ENCODE results near the gene CCL22.

CCL22 gene

DNA sequence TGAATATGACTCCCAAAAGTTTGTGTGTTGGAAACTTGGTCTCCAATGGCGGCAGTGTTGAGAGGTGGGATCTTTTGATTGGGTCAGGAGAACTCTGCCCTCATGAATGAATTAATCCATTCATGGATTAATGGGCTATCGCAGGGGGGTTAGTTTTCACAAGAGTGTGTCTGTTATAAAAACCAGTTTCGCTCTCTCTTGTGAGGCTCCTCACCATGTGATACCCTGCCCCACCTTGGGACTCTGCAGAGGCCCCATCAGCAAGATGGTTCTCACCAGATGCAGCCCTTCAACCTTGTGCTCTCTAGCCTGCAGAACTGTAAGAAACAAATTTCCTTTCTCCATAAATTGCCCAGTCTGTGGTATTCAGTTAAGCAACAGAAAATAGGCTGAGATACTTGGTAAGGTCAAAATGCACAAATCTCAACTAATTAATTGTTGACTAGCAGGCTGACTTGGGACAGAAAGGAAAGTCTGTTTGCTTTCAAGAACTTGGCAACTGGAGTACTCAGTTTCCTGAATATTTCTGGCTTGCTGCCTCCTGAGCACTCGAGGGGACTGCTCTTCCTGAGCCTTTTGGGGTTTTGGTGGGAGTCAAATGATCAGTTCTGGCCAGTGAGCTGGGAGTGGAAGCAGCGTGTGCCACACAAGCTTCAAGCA, 32.2 kb downstream of the CCL22 start:
- no peaks in the 10 kb centered on the region for H3K27me3 ChIP-seq (ENCODE audit: insufficient read depth, poor library complexity, severe bottlenecking)
- no peak for DNase-seq (ENCODE audit: low read depth in 1 of 2, low spot score in 1 of 2)
- TF ChIP-seq, protein P1, sequence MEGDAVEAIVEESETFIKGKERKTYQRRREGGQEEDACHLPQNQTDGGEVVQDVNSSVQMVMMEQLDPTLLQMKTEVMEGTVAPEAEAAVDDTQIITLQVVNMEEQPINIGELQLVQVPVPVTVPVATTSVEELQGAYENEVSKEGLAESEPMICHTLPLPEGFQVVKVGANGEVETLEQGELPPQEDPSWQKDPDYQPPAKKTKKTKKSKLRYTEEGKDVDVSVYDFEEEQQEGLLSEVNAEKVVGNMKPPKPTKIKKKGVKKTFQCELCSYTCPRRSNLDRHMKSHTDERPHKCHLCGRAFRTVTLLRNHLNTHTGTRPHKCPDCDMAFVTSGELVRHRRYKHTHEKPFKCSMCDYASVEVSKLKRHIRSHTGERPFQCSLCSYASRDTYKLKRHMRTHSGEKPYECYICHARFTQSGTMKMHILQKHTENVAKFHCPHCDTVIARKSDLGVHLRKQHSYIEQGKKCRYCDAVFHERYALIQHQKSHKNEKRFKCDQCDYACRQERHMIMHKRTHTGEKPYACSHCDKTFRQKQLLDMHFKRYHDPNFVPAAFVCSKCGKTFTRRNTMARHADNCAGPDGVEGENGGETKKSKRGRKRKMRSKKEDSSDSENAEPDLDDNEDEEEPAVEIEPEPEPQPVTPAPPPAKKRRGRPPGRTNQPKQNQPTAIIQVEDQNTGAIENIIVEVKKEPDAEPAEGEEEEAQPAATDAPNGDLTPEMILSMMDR (IDR thresholded peaks at IDR 0.05; ENCODE audit: insufficient read depth, low read length), result no peak
- TF ChIP-seq SPI1 (IDR thresholded peaks at IDR 0.05; ENCODE audit: borderline replicate concordance, low read depth) (no peak), POLR2AphosphoS5 (IDR thresholded peaks at IDR 0.05; ENCODE audit: low read depth) (no peak), GABPA (IDR thresholded peaks at IDR 0.05; ENCODE audit: low read depth) (no peak)
- TF ChIP-seq, protein P2, sequence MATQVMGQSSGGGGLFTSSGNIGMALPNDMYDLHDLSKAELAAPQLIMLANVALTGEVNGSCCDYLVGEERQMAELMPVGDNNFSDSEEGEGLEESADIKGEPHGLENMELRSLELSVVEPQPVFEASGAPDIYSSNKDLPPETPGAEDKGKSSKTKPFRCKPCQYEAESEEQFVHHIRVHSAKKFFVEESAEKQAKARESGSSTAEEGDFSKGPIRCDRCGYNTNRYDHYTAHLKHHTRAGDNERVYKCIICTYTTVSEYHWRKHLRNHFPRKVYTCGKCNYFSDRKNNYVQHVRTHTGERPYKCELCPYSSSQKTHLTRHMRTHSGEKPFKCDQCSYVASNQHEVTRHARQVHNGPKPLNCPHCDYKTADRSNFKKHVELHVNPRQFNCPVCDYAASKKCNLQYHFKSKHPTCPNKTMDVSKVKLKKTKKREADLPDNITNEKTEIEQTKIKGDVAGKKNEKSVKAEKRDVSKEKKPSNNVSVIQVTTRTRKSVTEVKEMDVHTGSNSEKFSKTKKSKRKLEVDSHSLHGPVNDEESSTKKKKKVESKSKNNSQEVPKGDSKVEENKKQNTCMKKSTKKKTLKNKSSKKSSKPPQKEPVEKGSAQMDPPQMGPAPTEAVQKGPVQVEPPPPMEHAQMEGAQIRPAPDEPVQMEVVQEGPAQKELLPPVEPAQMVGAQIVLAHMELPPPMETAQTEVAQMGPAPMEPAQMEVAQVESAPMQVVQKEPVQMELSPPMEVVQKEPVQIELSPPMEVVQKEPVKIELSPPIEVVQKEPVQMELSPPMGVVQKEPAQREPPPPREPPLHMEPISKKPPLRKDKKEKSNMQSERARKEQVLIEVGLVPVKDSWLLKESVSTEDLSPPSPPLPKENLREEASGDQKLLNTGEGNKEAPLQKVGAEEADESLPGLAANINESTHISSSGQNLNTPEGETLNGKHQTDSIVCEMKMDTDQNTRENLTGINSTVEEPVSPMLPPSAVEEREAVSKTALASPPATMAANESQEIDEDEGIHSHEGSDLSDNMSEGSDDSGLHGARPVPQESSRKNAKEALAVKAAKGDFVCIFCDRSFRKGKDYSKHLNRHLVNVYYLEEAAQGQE (IDR thresholded peaks at IDR 0.05; ENCODE audit: insufficient replicate concordance, low read depth), result no peak
- no peak overlapping the region for H3K27ac ChIP-seq (replicated peaks)
- H3K4me3 ChIP-seq (replicated peaks; ENCODE audit: insufficient read depth, low read length), result no peak overlapping the region

DNA sequence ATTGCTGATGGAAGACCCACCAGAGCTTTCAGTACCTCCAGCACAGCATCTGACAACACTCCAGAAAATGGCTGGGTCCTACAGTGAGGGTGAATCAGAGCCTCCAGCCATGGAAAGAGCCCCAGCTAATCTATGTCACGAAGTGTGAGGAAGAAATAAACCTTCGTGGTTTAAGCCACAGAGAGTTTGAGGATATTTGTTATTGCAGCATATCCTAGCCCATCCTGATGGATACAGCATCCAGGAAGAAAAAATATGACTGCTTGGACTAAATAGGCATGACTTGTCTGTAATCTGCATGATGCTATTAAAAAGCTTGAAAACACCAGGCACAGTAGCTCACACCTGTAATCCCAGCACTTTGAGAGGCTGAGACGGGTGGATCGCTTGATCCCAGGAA, 32.7 kb downstream of the CCL22 start:
- no peak overlapping the region for H3K27ac ChIP-seq (replicated peaks)
- TF ChIP-seq GABPA (IDR thresholded peaks at IDR 0.05; ENCODE audit: low read depth) (no peak), SPI1 (IDR thresholded peaks at IDR 0.05; ENCODE audit: borderline replicate concordance, low read depth) (no peak), POLR2AphosphoS5 (IDR thresholded peaks at IDR 0.05; ENCODE audit: low read depth) (no peak)
- TF ChIP-seq, protein P2 (IDR thresholded peaks at IDR 0.05; ENCODE audit: insufficient replicate concordance, low read depth), result no peak
- TF ChIP-seq, protein P1 (IDR thresholded peaks at IDR 0.05; ENCODE audit: insufficient read depth, low read length), result no peak

DNA sequence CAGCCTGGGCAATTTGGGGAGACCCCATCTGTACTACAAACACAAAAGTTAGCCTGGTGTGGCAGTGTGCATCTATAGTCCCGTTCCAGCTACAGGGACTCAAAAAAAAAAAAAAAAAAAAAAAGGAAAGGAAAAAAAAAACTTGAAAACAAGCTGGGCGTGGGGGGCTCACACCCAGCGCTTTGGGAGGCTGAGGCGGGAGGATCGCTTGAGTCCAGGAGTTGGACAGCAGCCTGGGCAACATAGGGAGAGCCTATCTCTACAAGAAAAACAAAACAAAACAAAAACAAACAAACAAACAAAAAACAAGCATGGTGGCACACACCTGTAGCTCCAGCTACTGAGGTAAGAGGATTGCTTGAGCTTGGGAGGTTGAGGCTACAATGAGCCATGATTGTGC, 33.1 kb downstream of the CCL22 start:
- Histone ChIP-seq H3K4me3 (replicated peaks; ENCODE audit: insufficient read depth, low read length) (no peak overlapping the region), H3K27me3 (ENCODE audit: insufficient read depth, poor library complexity, severe bottlenecking) (no peaks in the 10 kb centered on the region), H3K27ac (replicated peaks) (no peak overlapping the region)
- TF ChIP-seq, protein P2 (IDR thresholded peaks at IDR 0.05; ENCODE audit: insufficient replicate concordance, low read depth), result peak; percentile 64
- TF ChIP-seq, protein P1 (IDR thresholded peaks at IDR 0.05; ENCODE audit: insufficient read depth, low read length), result no peak
- no peak for DNase-seq (ENCODE audit: low read depth in 1 of 2, low spot score in 1 of 2)

More for the DNA sequence above, 32.7 kb downstream of the CCL22 start:
- no peak for DNase-seq (ENCODE audit: low read depth in 1 of 2, low spot score in 1 of 2)
- Histone ChIP-seq H3K4me3 (replicated peaks; ENCODE audit: insufficient read depth, low read length) (no peak overlapping the region), H3K27me3 (ENCODE audit: insufficient read depth, poor library complexity, severe bottlenecking) (no peaks in the 10 kb centered on the region)
